Right atrium auricular region (tissue), 2 donors: ENCODE data around the gene PI4KB. TPM values are rescaled to one million over a fixed set of nuclear protein-coding genes. Genes with fewer than 3 reads are reported as not detected.
A peak's percentile ranks its signal among the peaks of the same experiment; 100 is the strongest.

ENCODE experiments used
- DNase-seq: peaks from one replicate; pipeline ENCODE4 v3.0.0-alpha.2; 2019; ENCODE audit warnings: low spot score
- H3K27ac ChIP-seq, 2 donors: fragments of 200-600 bp; sonication (generic); 1 replicate in 1 of 2; 2 replicates in 1 of 2; pipeline ENCODE4 v1.5.1; 2016 to 2019
- H3K27me3 ChIP-seq, 2 donors: fragments of 200-600 bp; sonication (generic); one replicate each; pipeline versions ENCODE4 v1.5.1 to v1.6.0; 2017 to 2019
- H3K36me3 ChIP-seq: fragments of 200-600 bp; sonication (generic); one replicate; pipeline ENCODE4 v1.5.1; 2016
- H3K4me1 ChIP-seq, 2 donors: fragments of 200-600 bp; sonication (generic); one replicate each; pipeline versions ENCODE4 v1.5.1 to v1.6.0; 2017 to 2019
- H3K4me3 ChIP-seq, 2 donors: fragments of 200-600 bp; sonication (generic); 1 replicate in 1 of 2; 2 replicates in 1 of 2; pipeline ENCODE4 v1.5.1; 2017 to 2019; ENCODE audit warnings: mild to moderate bottlenecking in 1 of 2, moderate library complexity in 1 of 2
- H3K9me3 ChIP-seq, 2 donors: fragments of 200-600 bp; sonication (generic); one replicate each; pipeline ENCODE4 v1.5.1; 2019
- total RNA-seq, 2 donors: library from RNA; depleted of rRNA; stranded (reverse); fragments of >200 nt; gene quantifications; one replicate each; pipeline ENCODE4 v1.1.0, GENCODE V29; 2016
- TF ChIP-seq, protein P1 (sequence below), 2 donors: fragments of 200-600 bp; sonication (generic); IDR thresholded peaks; one replicate each; pipeline ENCODE4 v1.5.1; 2019; ENCODE audit warnings: antibody characterized with exemption in 2 of 2

PI4KB gene
- 10 to 100 TPM; 46.5 to 61.8 TPM for total RNA-seq

GRCh38 chr1:151327223-151327902, at the start of gene PI4KB:
TSS of gene PI4KB (minus strand) at chr1:151327416. CDS start at chr1:151316481, 10,935 bp downstream.
- H3K9me3 ChIP-seq: no peaks in the 10 kb centered on the region
- H3K27me3 ChIP-seq: no peaks in the 10 kb centered on the region
- peak within 1 kb of the TSS; percentile 84 to 90 for H3K4me3 ChIP-seq
- H3K27ac ChIP-seq: peak within 1 kb of the TSS; percentile 91 to 93
- TF ChIP-seq, protein P1, sequence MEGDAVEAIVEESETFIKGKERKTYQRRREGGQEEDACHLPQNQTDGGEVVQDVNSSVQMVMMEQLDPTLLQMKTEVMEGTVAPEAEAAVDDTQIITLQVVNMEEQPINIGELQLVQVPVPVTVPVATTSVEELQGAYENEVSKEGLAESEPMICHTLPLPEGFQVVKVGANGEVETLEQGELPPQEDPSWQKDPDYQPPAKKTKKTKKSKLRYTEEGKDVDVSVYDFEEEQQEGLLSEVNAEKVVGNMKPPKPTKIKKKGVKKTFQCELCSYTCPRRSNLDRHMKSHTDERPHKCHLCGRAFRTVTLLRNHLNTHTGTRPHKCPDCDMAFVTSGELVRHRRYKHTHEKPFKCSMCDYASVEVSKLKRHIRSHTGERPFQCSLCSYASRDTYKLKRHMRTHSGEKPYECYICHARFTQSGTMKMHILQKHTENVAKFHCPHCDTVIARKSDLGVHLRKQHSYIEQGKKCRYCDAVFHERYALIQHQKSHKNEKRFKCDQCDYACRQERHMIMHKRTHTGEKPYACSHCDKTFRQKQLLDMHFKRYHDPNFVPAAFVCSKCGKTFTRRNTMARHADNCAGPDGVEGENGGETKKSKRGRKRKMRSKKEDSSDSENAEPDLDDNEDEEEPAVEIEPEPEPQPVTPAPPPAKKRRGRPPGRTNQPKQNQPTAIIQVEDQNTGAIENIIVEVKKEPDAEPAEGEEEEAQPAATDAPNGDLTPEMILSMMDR (IDR thresholded peaks at IDR 0.05): no peak
- peaks cover 0 to 39% of the 10 kb centered on the region in 2 donors for H3K4me1 ChIP-seq
- peaks cover 28% of the 10 kb centered on the region for H3K36me3 ChIP-seq
- peak; percentile 92 for DNase-seq

DNA sequence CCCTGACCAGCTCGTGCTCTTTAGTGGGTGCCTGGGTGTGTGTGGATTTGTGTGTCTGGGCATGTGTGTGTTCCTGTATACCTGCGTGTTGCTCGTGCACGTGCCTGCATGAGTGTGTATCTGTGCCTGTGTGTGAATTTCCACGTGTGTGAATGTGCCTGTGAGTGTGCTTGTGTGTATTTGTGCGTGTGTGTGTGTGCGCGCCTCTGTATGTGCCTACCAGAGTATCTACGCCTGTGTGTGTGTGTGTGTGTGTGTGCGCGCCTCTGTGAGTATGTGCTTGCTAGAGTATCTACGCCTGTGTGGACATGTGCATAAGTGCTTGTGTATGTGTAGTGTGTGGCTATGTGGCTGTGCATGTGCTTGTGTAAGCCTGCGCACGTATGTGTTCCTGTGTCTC, 46.0 kb upstream of the PI4KB start:
- H3K27me3 ChIP-seq: no peaks in the 10 kb centered on the region
- H3K9me3 ChIP-seq: no peaks in the 10 kb centered on the region
- no peak overlapping the region for H3K27ac ChIP-seq
- H3K36me3 ChIP-seq: no peaks in the 10 kb centered on the region
- DNase-seq: no peak
- TF ChIP-seq, protein P1 (IDR thresholded peaks at IDR 0.05): no peak
- no peak overlapping the region for H3K4me3 ChIP-seq
- peaks cover 0 to 56% of the 10 kb centered on the region in 2 donors for H3K4me1 ChIP-seq

GRCh38 chr1:151372058-151372934, 45.1 kb upstream of the PI4KB start, which contains the start of gene SELENBP1:
TSS of gene SELENBP1 (minus strand) at chr1:151372705. CDS start at chr1:151372641, 64 bp downstream.
- no peaks in the 10 kb centered on the region for H3K36me3 ChIP-seq
- peak within 1 kb of the TSS; percentile 78 to 79 for H3K27ac ChIP-seq
- H3K9me3 ChIP-seq: no peaks in the 10 kb centered on the region
- H3K4me1 ChIP-seq: peaks cover 0 to 64% of the 10 kb centered on the region in 2 donors
- peak within 1 kb of the TSS; percentile 38 to 47 for H3K4me3 ChIP-seq
- peak; percentile 92 for DNase-seq
- H3K27me3 ChIP-seq: no peaks in the 10 kb centered on the region
- TF ChIP-seq, protein P1 (IDR thresholded peaks at IDR 0.05): no peak

GRCh38 chr1:151371370-151372057, 44.3 kb upstream of the PI4KB start:
- Histone ChIP-seq H3K4me3 (peak overlapping the region; percentile 17 to 47), H3K9me3 (no peaks in the 10 kb centered on the region), H3K27ac (peak overlapping the region; percentile 78 to 79), H3K27me3 (no peaks in the 10 kb centered on the region), H3K36me3 (peaks cover 1% of the 10 kb centered on the region), H3K4me1 (peaks cover 0 to 64% of the 10 kb centered on the region in 2 donors)
- TF ChIP-seq, protein P1 (IDR thresholded peaks at IDR 0.05): no peak
- peak; percentile 74 for DNase-seq

- Histone ChIP-seq H3K27me3 (no peaks in the 10 kb centered on the region), H3K4me3 (no peak overlapping the region), H3K27ac (peak overlapping the region; percentile 78 to 79), H3K36me3 (peaks cover 13% of the 10 kb centered on the region), H3K9me3 (no peaks in the 10 kb centered on the region), H3K4me1 (peaks cover 0 to 64% of the 10 kb centered on the region in 2 donors)
- peak; percentile 60 for DNase-seq
- TF ChIP-seq, protein P1 (IDR thresholded peaks at IDR 0.05): no peak
These were observed 43.1 kb upstream of the PI4KB start for GRCh38 chr1:151370211-151370911.
